Nephron (organoid): ENCODE results near the gene DDR1.

ENCODE experiments used
- H3K27ac Mint-ChIP-seq, 3 experiments: 2 replicates each; pipeline ENCODE4 v1.8.0; 2020; ENCODE audit warnings: mixed read lengths in 3 of 3, mild to moderate bottlenecking in 2 of 3, moderate library complexity in 1 of 3
- H3K27me3 Mint-ChIP-seq: 2 replicates; pipeline ENCODE4 v1.8.0; 2021; ENCODE audit warnings: low read depth, mild to moderate bottlenecking, moderate library complexity, mixed read lengths
- H3K36me3 Mint-ChIP-seq: 2 replicates; pipeline ENCODE4 v1.8.0; 2020; ENCODE audit warnings: low read depth, mixed read lengths
- H3K4me1 Mint-ChIP-seq: 2 replicates; pipeline ENCODE4 v1.8.0; 2020; ENCODE audit warnings: mixed read lengths
- H3K4me3 Mint-ChIP-seq, 3 experiments: 2 replicates each; pipeline ENCODE4 v1.8.0; 2020; ENCODE audit warnings: mild to moderate bottlenecking in 3 of 3, mixed read lengths in 3 of 3, moderate library complexity in 2 of 3
- H3K9me3 Mint-ChIP-seq: 2 replicates; pipeline ENCODE4 v1.8.0; 2020; ENCODE audit warnings: mixed read lengths
- CTCF ChIP-seq, 3 experiments: fragments of 200-600 bp; sonication (generic); IDR thresholded peaks; one replicate each; pipeline ENCODE4 v1.5.0; 2021; ENCODE audit warnings: antibody characterized with exemption in 3 of 3; ENCODE audit not compliant: unreplicated experiment in 3 of 3

Gene DDR1

GRCh38 chr6:30891450-30891723 lies 7.1 kb downstream of the DDR1 start:
- Mint-ChIP-seq H3K9me3 (no peaks in the 10 kb centered on the region), H3K36me3 (peaks cover 58% of the 10 kb centered on the region), H3K27me3 (no peaks in the 10 kb centered on the region), H3K4me1 (peaks cover 45% of the 10 kb centered on the region), H3K4me3 (no peak overlapping the region), H3K27ac (no peak overlapping the region)
- no peak for TF ChIP-seq CTCF (IDR thresholded peaks at IDR 0.05; ENCODE audit: unreplicated experiment in 3 of 3)

- Mint-ChIP-seq H3K36me3 (peaks cover 62% of the 10 kb centered on the region), H3K27ac (no peak overlapping the region), H3K27me3 (no peaks in the 10 kb centered on the region), H3K9me3 (no peaks in the 10 kb centered on the region), H3K4me1 (peaks cover 39% of the 10 kb centered on the region), H3K4me3 (no peak overlapping the region)
- no peak for TF ChIP-seq CTCF (IDR thresholded peaks at IDR 0.05; ENCODE audit: unreplicated experiment in 3 of 3)
Observed at GRCh38 chr6:30891816-30892538, 7.7 kb downstream of the DDR1 start.

GRCh38 chr6:30893001-30893591 lies 8.8 kb downstream of the DDR1 start:
- Mint-ChIP-seq H3K27me3 (no peaks in the 10 kb centered on the region), H3K9me3 (no peaks in the 10 kb centered on the region), H3K36me3 (peaks cover 63% of the 10 kb centered on the region), H3K27ac (peak overlapping the region in 1 of 3 experiments; percentile 24), H3K4me1 (peaks cover 28% of the 10 kb centered on the region), H3K4me3 (no peak overlapping the region)
- peak; percentile 7 to 30 (median 13) for TF ChIP-seq CTCF (IDR thresholded peaks at IDR 0.05; ENCODE audit: unreplicated experiment in 3 of 3)

GRCh38 chr6:30893666-30894065 lies 9.3 kb downstream of the DDR1 start:
- no peak overlapping the region for H3K27ac Mint-ChIP-seq
- H3K36me3 Mint-ChIP-seq = peaks cover 63% of the 10 kb centered on the region
- no peaks in the 10 kb centered on the region for H3K9me3 Mint-ChIP-seq
- H3K27me3 Mint-ChIP-seq = no peaks in the 10 kb centered on the region
- TF ChIP-seq CTCF (IDR thresholded peaks at IDR 0.05; ENCODE audit: unreplicated experiment in 3 of 3) = no peak
- H3K4me1 Mint-ChIP-seq = peaks cover 22% of the 10 kb centered on the region
- no peak overlapping the region for H3K4me3 Mint-ChIP-seq

- TF ChIP-seq CTCF (IDR thresholded peaks at IDR 0.05; ENCODE audit: unreplicated experiment in 3 of 3) = no peak
- peaks cover 63% of the 10 kb centered on the region for H3K36me3 Mint-ChIP-seq
- peaks cover 22% of the 10 kb centered on the region for H3K4me1 Mint-ChIP-seq
- H3K27me3 Mint-ChIP-seq = no peaks in the 10 kb centered on the region
- no peaks in the 10 kb centered on the region for H3K9me3 Mint-ChIP-seq
- H3K27ac Mint-ChIP-seq = no peak overlapping the region
- H3K4me3 Mint-ChIP-seq = no peak overlapping the region
Observed at GRCh38 chr6:30894381-30894780, 10.1 kb downstream of the DDR1 start.

GRCh38 chr6:30894935-30895334 lies 10.6 kb downstream of the DDR1 start:
- peak overlapping the region in 1 of 3 experiments; percentile 4 for H3K27ac Mint-ChIP-seq
- no peak overlapping the region for H3K4me3 Mint-ChIP-seq
- peaks cover 17% of the 10 kb centered on the region for H3K4me1 Mint-ChIP-seq
- no peaks in the 10 kb centered on the region for H3K27me3 Mint-ChIP-seq
- no peaks in the 10 kb centered on the region for H3K9me3 Mint-ChIP-seq
- H3K36me3 Mint-ChIP-seq = peaks cover 63% of the 10 kb centered on the region
- no peak for TF ChIP-seq CTCF (IDR thresholded peaks at IDR 0.05; ENCODE audit: unreplicated experiment in 3 of 3)
